GM19467 (cell line): ENCODE data around the gene METTL16.

Experiments
- ATAC-seq: cut with Tn5 transposase; IDR thresholded peaks from one replicate; pipeline ENCODE4 v1.9.1; 2021; ENCODE audit warnings: mild to moderate bottlenecking, moderate library complexity; ENCODE audit not compliant: unreplicated experiment

Gene METTL16

GRCh38 chr17:2385240-2386210 lies 126.2 kb downstream of the METTL16 start:
- no peak for ATAC-seq

- no peak for ATAC-seq
Measured at GRCh38 chr17:2384439-2385127, 127.1 kb downstream of the METTL16 start.

- no peak for ATAC-seq
Measured at GRCh38 chr17:2383628-2384167, 128.0 kb downstream of the METTL16 start.

DNA sequence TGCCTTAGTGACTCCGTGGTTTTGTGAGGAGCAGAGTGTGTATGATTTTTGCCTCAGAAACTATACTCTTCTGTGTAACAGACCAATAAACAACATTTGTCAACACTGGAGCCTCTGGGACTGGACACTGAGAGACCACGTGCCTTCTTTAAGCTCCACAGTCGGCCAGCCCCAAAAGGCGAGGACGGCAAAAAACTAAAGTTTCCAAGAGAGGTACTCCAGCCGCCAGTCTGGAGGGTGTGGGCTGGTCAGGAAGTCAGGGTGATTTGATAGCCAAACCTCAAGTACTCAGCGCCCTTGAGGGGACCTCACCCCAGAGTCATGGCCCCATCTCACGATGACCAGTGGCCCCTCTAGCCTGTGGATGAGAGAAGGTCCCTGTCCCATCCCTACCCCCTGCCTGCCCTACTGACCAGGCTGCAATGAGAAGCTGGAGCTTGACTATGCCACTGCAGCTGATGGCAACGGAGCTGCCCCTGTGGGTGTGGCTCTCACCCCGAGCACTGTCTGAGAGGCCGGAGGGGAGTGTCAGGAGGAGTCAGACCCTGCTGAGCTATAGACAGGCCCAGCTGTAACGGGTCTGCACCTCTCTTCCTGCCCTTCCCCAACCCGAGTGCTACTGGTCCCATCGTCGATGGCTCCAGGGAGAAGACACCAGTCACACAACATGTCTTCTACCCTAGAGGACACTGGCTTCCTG lies 130.6 kb downstream of the METTL16 start:
- no peak for ATAC-seq

DNA sequence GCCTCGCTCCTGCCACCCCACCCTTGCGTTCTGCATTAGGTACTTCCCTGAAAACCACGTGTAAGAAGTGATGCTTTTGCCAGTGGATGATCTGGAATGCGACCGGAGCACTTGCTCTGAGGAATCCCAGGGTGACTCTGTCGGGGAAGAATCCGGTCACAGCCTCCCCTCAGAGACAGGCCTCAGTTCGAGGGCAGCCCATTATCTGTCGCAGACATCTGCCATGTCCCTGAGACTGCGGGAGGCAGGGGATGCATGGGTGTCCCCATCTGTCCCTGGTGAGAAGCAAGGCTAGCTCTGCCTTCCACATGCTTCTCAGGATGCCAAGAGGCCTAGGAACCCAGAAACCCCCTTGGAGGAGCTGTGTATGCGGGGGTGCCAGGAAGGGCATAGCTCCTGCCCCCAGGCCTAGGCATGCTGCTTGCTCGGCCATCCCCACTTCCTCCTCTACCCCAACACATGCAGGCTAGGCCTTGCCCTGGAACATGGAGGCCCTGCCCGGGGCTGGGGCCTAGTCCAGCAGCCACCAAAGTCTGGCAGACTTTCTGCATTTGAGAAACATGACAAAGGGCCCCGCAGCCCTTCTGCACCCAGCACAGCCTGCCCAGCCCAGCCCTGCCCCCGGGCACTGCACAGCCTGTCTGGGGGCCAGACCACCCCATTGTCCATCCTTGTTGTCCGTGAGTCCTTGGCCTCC lies 131.3 kb downstream of the METTL16 start:
- ATAC-seq, result no peak

GRCh38 chr17:2379489-2380225 lies 132.0 kb downstream of the METTL16 start:
- no peak for ATAC-seq

DNA sequence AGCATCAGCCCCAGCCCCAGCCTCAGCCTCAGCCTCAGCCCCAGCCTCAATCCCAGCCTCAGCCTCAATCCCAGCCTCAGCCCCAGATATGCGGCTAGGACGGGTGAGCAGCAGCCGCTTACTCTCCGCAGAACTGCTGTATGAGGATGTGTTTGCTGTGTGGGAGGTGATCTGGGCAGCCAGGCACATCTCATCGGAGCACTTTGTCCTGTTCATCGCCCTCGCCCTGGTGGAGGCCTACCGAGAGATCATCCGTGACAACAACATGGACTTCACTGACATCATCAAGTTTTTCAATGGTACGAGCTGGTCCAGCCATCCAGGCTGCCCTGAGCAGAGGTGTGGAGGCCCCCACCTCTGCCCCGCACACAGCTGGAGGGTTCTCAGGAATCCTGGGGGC lies 132.8 kb downstream of the METTL16 start:
- ATAC-seq, result no peak

GRCh38 chr17:2377659-2378058 lies 134.0 kb downstream of the METTL16 start:
- ATAC-seq, result no peak

- no peak for ATAC-seq
Measured at GRCh38 chr17:2376107-2376506, 135.6 kb downstream of the METTL16 start.

DNA sequence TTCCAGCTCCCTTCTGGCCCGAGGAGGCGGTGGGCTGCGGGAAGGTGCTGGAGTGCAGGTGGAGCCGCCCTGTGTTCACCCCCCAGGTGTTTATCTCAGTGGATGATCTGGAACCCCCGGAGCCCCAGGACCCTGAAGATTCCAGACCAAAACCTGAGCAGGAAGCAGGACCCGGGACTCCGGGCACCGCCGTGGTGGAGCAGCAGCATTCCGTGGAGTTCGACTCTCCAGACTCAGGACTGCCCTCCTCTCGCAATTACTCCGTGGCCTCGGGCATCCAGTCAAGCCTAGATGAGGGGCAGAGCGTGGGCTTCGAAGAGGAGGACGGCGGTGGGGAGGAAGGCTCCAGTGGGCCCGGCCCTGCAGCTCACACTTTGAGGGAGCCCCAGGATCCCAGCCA lies 136.3 kb downstream of the METTL16 start:
- ATAC-seq, result no peak

DNA sequence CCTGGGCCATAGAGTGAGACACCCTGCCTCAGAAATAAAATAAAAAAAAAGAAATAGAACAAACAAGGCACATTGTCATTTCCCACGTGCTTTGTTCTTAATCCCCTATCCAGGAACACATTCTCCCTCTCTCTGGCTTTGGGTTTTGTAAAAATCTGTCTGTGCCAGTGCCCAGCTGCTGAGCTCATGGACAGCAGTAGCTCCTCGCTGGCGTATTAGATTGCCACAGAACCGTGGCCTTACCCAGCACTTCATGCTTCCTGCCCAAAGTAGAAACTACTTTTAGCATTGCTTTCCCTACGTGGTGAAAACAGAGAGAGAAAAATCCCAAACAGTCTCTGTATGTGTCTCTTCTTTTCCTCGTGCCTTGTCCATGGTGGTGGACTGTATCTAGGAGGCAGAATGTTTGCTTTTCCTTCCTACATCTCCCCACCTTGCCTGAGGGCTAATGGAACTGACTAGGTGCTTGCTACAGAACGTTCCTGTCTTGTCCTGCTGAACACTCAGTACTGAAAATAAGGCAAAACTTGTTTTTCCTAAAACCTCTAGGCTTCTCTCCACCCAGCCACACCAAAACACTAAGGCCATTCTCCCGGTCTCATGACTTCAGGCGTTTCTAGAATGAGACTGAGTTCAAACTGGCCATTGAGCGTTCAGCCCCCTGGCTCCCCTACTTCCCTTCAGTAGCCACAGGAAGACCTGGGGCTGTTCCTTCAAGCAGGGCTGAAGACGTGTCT lies 137.0 kb downstream of the METTL16 start:
- no peak for ATAC-seq

GRCh38 chr17:2373179-2373578 lies 138.5 kb downstream of the METTL16 start:
- ATAC-seq, result no peak

DNA sequence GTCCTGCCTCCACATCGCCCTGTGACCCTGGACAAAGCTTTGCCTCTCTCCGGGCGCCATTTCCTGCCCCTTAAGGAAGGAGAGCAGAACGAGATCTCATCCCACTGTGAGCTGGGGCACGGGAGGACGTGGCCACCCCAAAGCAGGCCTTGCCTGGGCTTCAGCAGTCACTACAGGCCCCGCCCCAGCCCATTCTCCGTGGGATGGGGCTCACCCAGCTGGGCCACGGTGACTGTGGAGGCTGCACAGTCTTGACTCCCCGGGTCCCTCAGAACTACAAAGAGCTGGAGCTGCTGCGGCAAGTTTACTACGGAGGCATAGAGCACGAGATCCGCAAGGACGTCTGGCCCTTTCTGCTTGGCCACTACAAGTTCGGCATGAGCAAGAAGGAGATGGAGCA lies 139.0 kb downstream of the METTL16 start:
- no peak for ATAC-seq

GRCh38 chr17:2372180-2372579 lies 139.5 kb downstream of the METTL16 start:
- ATAC-seq, result no peak

DNA sequence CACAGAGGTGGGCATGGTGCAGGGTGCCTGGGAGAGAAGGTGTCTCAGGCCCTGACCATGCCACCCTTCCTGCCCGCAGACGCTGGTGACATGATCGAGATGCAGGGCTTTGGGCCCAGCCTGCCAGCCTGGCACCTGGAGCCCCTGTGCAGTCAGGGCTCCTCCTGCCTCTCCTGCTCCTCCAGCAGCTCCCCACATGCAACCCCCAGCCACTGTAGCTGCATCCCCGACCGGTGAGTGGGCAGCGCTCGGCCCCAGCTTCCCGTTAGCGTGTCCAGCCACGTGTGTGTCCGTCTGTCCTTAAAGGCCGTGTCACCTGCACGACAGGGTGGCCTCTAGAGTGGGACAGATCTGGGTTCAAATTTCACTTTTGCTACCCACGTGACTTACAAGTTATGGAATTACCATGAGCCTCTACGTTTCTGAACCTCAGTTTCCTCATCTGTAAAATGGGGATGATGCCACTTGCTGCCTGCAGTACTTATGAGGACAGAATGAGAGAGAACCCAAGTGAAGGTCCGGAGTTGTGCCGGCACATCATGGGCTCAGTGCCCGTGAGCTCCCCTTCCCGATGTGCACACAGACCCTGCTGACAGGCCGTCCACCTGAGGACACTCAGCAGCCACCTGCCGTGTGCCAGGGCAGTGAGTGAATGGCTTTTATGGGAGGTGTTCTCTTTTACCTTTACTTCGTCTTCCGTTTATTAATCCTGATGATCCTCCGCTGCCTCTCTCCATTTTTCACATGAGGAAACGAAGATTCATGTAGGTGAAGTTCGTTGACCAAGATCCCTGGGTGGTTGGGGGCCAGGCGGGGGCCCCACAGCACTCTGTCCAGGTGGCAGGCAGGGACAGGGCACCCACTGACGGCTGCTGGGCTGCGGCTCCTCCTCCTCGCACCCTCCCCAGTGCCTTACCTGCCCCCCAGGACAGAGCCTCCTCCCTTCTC lies 140.2 kb downstream of the METTL16 start:
- ATAC-seq, result no peak

GRCh38 chr17:2370211-2370589 lies 141.5 kb downstream of the METTL16 start:
- ATAC-seq, result no peak

DNA sequence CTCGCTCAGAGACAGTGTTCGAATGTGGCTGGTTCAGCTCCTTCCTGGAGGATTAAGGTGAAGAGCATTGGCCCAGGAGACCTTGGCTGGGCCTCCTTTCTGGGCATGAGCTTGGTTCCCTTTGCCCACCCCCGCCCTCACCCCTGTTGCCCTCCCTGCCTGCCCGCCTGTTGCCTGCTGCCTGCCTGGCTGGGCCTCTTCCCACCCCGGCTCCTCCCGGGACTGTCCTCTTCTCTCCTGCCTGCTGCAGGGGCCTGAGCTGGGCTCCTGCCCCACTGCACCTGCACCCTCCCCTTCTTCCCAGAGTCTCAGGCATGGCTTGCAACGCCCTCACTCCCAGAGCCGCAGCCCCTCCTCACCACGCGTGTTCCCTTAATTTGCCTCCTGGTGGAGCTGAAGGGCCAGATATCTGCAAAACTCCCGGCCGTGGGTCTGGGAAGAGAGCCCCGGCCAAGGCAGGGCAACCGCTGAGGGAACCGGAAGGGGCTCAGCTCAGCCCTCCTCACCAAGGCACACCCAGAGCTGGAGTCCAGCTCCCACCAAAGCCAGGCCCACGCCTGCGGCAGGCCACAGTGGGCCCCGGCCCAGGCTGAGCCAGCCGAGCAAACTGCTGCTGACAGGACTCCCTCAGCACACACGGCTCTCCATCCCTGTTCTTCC lies 142.0 kb downstream of the METTL16 start:
- ATAC-seq, result no peak

DNA sequence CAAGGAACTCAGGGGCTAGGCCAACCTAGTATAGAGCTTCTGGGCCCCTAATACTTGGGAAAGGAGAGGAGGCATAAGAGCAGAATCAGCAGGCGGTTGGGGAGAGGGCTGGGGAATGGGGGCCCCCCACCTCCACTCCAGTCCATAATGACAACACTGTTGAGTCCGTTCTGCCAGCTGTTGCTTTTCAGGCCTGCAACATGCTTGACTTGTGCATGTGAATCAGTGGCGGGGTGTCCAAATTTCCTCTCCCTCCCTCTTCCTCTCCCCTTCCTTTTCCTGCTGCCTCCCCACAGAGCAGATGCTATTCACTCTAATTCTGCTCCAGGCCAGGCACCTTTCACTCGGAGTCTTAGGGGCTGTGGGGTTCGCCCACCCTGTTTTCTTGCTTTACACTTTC lies 142.6 kb downstream of the METTL16 start:
- no peak for ATAC-seq
